Limb (tissue), 2 donors: ENCODE measurements around the gene MSI2.
"Not testable (repeated sequence)": the region's sequence is repeated elsewhere in the genome, so short reads cannot be mapped to it uniquely, and the experiment has no call there.

Experiments
- DNase-seq, 2 donors: peaks; one replicate each; pipeline ENCODE4 v3.0.0-alpha.2; 2016; ENCODE audit errors: extremely low spot score in 2 of 2

Gene MSI2

DNA sequence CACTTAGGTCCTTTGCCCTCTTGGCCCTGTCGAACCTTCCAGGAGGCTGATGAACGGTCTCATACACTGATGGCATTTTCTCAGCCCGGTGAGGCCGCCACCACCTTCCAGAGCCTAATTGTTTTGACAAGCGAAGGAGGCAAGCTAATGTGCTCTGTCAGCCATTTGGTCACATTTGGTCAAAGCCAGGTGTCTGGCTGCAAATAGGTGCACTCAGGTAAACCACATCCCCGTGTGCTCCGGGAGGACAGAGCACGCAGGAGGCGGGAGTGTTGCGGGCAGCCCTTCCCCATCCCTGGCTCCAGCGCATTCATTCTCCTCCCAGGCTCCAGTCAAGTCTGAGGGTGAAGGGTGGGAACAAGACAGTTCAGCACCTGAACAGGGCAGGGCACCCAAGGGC is 240.1 kb downstream of the MSI2 start:
- DNase-seq, result no peak

DNA sequence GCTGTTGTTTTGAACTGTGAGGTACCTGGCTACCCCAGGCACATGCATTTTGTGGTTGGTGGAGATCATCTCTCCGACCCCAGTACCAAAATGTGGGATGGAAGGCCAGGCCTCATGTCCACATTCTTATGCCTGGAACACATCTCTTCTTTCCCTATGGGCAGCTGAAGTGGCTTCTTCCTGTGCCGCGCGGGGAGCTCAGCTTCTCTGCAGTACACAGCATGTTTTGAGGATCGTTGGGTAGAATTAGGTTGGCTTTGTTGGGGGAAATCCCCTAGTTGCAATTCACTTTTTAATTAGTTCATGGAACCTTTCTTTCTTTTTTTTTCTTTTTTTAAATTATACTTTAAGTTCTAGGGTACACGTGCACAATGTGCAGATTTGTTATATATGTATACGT is 242.1 kb downstream of the MSI2 start:
- no peak for DNase-seq

DNA sequence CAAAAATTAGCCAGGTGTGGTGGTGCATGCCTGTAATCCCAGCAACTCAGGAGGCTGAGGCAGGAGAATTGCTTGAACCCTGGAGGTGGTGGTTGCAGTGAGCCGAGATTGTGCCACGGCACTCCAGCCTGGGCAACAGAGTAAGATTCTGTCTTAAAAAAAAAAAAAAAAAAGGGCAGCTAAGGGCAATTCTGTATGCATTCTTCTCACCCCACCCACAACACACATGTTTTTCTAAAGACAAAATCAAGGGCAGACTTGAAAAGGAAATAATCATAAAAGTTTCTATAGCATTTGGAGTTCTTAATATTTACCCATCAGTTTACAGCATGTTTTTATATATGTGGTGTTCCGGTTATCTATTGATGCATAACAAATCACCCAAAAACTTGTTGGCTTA is 242.9 kb downstream of the MSI2 start:
- DNase-seq, result not testable (repeated sequence)

DNA sequence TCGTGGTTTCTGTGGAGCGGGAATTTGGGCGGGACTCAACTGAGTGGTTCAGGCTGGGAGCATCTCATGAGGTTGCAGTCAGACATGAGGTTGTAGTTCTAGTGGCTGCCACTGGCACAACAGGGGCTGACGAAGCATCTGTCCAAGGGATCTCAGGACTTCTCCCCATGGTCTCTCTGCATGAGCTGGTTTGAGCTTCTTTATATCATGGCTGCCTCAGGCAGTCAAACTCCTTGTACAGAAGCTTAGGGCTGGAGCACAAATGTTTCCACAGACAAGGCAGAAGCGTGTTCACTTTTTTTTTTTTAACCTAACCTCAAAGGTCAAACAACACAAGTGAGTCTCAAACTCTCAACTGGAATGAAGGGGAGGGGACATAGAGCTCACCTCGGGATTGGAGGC is 243.3 kb downstream of the MSI2 start:
- DNase-seq, result no peak

DNA sequence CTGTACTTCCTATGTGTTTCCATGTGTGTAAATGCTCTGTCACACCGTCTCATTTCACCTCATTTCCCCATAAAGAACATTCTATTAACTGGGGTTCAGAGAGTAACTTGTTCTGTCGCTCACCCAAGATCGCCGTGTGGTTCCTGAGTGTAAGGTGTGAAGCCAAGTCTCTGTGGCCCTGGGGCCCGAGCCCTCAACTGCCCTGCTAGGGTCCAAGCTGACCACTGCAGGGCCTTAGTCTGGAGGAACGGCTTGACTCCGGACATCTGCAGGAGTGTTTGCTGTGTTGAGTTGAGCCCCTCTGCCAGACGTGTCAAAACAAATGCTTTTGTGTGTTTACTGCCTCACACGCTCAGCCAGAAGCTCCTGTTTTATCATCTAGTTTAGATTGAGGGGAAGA is 244.7 kb downstream of the MSI2 start:
- DNase-seq, result no peak

DNA sequence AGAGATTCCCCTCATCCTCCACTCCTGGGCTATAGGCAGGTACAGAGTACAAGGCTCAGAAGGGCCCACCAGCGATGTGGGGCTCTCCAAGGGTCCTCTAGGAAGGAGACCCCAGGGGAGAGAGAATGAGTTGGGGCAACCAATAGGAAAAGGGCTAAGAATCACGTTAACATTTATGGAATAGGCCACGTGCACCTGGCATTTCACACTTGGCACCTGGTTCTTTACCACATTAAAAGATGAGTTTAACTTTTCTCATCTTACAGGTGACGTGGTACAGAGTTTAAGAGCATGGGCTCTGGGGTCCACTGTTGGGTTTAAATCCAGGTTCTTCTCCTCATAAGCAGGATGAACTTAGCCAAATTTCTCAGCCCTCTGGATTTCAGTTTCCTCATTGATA is 245.7 kb downstream of the MSI2 start:
- DNase-seq, result no peak

DNA sequence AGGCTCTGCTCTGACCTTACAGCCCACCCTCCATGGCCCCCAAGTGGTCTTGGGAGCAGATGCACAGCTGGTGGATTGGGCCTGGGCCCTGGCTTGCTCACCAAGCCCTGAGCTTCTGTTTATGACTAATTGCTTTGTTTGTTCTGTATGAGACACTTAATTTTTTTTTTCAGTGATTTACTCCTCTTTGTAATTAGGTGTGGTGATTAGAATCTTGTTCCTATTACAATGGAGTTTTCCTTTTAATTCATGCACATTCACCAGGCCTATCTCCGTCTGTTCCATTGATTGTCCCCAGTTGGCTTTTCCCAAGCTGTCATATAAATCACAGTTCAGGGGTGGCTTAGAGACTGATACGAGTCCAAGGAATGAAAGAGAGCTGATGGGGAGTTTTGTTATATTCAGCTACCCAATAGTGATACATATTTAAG is 246.5 kb downstream of the MSI2 start:
- no peak for DNase-seq

DNA sequence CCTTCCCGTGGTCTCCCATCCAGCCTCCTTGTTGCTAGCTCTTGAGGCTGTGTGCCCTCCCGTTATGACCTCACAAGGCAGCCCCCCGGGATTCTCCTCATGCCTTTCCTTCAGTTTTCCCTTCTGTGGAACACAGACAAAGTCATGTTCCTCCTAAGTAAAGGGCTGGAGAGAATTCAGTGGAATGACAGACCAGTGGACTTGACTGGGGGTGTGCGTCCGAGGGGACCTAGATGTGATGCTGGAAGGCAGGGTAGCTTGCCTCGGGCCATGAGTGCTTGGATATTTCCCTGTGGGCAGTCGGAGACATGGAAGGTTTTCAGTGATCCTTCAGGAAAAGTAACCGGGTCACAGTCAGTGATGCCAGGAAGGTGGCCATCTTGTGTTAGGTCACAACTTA is 247.9 kb downstream of the MSI2 start:
- no peak for DNase-seq

DNA sequence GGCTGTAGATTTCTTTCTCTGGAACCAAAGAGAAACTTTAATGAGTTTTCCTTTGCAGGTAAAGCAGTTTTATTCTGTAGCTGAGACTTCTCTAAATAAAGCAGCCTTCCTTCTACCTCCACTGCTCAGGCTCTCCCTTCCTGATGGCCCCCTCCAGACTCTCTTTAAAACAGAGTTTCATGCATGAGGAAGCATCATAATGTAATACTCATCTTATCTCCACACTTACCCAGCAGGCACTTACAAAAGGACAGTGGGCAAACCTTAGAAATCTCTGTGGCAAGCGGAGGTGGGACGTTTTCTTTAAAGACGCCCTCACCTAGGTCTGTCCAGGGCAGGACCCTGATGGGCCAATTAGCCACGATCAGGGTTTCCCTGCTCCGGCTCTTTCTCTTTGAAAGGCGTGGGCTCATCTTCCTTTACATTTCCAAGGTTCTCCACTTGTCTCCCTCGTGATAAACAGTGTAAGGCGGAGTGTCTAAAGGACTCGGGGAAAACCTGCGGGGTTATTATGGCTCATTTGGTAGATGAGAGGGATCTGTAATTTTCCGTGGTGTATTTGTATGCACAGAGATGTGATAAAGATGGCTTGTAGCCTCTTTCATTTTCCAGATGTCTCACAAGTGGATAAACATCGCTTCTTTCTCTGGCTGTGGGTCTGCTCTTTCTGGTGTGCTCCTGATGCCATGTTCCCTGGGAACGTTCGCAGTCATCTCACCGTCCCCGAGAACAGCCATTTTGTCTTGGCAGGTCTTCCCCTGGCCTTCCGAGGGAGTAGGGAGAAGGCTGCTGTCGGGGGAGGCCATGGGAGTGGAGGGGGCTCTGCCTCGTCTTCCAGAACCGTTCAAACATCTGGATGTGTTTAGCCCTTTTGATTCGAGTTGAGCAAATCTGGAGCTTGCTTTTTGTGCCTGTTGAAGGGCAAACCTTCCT is 249.8 kb downstream of the MSI2 start:
- no peak for DNase-seq

DNA sequence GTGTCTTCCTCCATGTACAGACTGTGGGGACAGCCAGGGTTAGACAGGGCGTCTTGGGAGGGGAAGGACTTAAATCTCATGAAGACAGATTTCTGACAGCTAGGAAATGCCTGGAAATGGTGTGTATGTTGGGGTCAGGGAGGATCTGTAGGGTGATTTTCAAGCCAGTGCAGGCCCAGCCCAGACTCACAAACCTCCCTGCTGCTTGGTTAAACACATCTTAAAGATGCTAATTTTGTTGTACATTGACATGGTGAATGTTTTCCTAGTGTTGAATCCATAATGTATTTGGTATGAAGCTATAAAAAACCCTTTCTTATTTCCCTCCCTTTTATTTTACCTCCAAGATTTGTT is 250.4 kb downstream of the MSI2 start:
- DNase-seq, result no peak

DNA sequence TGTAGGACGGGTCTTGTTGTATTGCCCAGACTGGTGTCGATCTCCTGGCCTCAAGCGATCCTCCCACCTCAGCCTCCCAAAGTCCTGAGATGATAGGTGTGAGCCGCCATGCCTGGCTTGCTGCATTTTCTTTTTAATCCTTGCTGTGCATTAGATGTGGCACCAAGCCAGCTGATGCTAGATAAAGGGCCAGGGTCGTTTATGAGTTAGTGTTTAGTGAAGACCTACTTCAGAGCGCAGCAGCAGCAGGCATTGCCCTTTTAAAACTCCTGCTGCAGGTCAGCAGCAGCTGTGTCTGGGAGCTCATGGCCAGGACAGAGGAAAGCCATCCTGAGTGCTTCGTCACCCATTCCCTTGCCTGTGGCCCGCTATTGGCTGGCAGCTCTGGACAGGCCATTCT is 251.5 kb downstream of the MSI2 start:
- DNase-seq, result no peak

DNA sequence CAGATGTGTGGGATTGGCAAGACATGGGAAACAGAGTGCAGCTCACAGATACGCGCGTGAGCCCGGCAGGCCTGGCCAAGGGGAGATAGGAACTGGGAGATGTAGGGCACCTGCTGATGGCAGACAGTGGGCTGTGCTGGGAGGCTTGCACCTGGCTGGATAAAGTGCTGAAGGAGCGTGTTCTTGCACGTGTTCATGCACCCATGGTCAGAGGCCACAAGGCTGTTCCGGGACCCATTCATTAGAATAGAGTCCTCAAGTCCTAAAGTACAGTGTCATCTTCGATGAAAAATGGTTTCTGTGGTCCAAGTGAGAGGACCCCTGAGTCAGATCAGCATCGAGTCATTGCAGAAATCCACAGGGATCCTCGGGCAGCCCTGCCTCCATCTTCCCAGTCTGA is 252.3 kb downstream of the MSI2 start:
- no peak for DNase-seq

DNA sequence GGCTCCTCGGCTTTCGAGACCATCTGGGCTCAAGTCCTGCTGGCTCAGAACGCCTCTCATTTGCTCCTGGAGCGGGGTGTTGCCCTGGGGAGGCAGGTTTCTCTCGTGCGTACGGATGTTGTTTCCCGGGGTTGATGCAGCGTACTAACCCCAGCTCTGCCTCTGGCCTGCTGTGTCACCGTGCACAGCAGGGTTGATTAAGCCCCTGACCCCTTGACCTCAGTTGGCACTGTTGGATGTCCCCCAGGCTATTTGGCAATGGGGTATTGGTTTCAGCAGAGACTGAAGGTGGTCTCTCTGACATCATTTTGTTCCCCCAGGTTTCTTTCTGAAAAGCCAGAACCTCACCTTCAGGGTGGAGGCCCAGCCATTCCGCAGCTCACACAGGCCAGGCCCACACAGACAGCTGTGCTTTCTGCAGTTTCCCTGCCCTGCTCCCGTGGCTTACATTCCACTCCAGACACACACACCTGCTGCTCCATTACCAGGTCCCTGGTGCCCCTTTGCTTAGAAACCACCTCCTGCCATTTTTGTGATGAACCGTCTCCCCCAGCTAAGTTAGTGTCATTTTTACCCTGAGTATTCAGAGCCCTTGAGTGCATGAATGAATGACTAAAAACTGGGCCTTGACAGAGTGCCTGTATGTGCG is 255.3 kb downstream of the MSI2 start:
- DNase-seq, result no peak

DNA sequence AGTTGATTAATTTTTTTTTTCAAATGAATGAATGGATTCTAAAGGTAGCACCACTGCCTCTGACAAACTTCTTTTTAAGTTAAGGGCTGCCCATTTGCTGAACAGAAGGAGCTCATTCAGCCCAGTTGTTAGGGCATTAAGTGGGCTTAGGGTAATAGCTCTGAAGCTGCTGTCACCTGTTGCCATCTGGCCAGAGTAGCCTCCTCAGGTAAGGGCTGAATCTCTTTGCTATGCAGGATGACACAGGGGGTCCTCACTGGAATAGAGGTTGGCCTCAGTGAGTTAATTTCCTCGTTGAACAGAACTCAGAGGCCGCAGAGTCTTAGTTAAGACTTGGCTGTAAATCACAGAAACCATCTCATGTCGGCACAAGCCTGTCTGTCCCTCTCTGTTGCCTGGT is 255.9 kb downstream of the MSI2 start:
- no peak for DNase-seq

DNA sequence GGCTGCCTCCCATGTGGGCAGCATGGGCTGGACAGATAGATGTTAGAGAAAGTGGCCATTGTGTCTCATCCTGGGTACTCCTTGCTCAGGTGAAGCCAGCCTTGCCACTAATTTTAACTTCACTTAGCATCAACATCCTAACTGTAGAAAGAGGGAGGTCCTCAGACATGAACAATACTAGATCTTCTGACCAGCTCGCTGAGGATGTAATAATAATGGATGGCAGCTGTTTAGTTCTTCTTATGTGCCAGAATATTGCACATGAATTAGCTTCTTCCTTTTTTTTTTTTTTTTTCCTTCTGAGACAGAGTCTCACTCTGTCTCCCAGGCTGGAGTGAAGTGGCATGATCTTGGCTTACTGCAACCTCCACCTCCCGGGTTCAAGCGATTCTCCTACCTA is 256.4 kb downstream of the MSI2 start:
- DNase-seq, result no peak

DNA sequence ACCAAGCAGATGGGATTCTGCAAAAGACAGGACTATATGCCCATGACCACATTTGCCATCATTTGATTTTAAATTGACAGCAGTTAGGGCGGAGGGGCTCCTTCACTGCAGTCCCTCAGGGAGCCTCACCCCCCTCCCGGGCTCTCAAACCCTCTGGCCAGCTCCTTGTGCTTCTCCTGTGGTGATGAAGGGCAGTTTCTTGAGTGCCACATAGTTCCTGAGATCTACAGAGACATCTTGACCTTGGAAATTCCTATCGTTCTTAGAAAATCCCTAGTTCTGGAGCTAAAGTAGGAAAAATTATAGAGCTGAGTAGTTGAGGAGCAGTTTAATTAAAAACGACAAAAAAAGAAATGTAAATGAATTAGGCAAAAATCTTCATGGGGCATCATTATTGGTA is 257.2 kb downstream of the MSI2 start:
- DNase-seq, result no peak

DNA sequence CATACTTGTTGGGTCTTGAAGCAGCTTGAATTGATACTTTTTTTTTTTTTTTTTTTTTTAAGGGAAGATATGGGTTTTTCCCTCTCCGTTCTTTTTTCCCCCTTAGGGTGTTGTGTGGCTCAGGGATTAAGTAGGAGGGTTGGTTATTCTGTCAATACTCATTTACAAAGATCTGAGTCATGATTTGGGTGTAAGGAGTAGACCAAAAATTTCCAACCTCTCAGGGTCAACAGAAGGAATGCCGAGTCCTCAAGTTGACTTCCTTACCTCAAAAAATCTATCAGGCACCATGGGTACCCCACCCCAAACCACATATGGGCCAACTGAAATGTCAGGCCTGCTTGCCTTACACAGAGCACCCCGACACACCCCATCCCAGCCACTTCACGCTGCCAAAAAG is 258.3 kb downstream of the MSI2 start:
- no peak for DNase-seq

DNA sequence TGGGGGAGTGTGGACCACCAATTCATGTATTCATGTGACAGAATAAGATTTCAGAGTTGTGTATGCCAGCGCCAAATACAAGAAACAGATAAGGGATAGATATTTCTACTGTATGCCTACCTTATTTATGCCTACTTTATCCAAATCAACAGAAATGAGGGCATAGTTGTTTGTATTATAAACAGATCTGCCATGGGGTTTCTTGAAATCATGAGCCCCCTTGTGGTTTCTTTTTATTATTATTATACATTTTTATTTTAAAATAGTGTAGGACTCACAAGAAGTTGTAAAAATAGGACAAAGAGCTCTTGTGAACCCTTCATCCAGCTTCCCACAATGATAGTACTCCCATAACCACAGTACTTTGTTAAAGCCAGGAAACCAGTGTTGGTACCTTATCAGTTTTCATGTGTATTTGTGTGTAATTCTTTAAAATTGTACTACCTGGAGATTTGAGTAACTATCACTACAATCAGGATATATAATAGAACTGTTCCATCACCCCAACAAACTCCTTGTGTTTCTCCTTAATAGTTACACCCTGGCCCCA is 259.4 kb downstream of the MSI2 start:
- DNase-seq, result no peak

DNA sequence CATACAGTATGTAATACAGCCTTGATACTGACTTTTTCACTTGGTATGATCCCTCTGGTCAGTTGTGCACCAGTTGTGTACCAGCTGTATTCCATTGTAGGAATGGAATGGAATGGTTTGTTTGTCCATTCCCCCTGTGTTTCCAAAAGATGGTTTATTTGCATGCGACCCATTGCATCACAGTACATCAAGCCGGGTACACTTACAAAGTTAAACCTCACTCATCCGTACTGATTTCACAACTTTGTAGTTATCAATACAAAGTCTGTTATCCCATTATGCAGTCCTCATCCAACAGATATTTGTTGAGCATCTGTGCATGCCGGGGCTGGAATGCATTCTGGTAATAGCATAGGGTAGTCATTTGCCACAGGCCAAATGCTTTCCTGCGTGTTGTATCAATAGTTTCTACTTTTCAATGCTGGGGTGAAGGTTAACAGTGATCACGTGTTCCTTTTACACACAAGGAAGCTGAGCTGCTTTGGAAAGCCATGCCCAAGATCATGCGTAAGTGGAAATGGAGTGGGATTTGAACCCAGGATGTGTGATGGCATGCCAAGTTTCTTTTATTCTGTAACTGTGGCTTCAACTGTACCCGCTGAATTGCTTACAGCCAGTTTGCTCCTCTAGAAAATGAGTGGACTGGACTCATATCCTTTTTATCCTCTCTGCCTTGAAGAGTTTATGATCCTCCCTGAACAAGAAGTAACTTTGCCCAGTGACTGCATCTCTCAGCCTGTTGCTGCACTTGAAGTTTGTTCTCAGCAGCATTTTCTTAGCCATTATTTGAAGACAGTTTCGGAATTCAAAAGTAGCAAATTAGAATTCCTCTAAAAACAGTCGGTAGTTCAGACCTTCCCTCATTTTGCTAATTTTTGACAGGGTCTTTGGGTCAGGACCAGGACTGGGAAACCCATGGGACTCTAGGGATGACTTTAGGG is 260.2 kb downstream of the MSI2 start:
- no peak for DNase-seq

DNA sequence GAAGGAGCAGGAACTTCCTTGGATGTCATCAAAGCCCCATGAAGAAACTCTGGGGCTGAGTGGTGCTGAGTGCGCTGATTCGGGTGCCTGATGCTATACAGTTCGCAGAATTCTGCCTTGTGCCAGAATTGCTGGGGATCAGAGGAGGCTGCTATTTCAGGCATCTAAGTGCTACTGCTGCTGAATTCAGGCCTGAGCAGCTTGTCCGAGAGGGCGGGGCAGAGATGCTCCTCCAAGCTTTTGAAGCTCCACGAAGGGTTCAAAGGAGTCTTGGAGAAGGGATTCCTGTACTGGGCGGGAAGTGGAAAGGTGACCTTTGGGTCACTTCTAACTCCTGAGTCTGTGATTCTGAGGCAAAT is 260.9 kb downstream of the MSI2 start:
- DNase-seq, result no peak

DNA sequence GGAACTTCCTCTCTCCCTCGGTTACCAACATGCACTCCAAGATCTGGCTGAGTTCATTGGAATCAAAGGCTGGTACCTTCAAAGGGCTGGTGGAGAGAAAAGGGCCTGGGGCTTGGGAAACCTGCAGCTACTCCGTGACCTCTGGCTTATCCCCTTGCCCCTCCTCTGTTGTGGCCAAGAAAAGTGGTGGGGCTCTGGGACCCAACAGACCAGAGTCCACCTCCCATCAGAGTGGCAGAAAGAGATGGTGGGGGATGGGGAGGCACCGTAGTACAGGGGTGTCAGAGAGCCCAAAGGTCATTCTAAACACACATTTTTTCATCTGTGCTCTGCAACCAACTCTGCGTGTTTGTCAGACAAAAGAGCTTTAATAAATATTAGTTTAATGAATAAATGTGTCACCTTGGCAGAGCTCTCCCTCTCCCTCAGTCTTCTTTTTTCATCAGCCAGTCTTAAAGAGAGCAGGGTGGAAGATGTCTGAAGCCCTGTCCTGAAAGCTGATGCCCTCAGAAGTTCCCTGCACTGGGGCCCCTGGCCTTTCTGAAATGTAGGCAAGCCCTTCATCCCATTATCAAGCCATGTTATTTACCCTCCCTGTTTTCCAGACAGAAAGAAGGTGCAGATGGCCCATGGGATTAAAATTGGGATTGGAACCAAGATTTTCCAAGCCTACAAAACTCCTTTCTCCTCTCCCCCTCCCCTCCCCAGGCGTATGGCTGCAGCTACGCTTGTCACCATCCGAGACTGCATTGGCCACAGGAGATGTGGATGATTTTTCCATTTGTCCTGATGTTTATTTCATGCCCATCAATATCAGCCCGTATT is 261.5 kb downstream of the MSI2 start:
- DNase-seq, result no peak
